Stomach (tissue), 4 donors: Measurements from ENCODE around the gene TK2.

Experiments used
- EP300 ChIP-seq: sonication (generic); formaldehyde crosslinking; IDR thresholded peaks from one replicate; pipeline ENCODE4 v1.6.1; 2017; ENCODE audit warnings: antibody characterized with exemption
- POLR2A ChIP-seq, 4 donors: fragments of 450-650 bp; IDR thresholded peaks; one replicate each; pipeline ENCODE4 v1.6.1; 2016; ENCODE audit warnings: antibody characterized with exemption in 4 of 4, control low read depth in 2 of 4, mild to moderate bottlenecking in 1 of 4, moderate library complexity in 1 of 4
- POLR2AphosphoS5 ChIP-seq, 3 donors: sonication (generic); formaldehyde crosslinking; IDR thresholded peaks; one replicate each; pipeline ENCODE4 v1.6.1; 2016; ENCODE audit warnings: antibody characterized with exemption in 3 of 3
- TF ChIP-seq, protein P1 (sequence below), 7 experiments: fragments of 450-650 bp in 4 of 7; fragments of 200-600 bp in 3 of 7; sonication (generic) in 3 of 7; IDR thresholded peaks; one replicate each; pipeline ENCODE4 v1.5.1; 2016 to 2019; ENCODE audit warnings: antibody characterized with exemption in 7 of 7, control low read depth in 2 of 7, mild to moderate bottlenecking in 1 of 7

DNA sequence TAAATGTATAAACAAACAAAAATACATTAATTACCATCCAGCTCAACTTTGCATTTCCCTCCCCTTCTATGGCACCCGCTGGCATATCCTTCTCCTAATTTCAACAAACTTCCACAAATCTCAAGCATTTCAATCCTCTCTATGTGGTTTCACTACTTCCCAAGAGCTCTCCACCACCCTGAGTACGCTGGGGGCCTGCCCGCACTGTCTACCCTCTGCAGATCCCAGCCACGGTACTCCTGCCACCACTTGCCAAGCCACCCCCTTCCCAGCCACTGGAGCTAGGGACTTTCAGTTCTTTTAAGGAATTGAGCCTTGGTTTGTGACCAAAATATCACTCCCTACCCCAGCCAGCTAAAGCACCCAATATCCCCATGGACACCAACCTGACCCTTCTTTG lies 1.9 kb downstream of the TK2 start:
- TF ChIP-seq, protein P1, sequence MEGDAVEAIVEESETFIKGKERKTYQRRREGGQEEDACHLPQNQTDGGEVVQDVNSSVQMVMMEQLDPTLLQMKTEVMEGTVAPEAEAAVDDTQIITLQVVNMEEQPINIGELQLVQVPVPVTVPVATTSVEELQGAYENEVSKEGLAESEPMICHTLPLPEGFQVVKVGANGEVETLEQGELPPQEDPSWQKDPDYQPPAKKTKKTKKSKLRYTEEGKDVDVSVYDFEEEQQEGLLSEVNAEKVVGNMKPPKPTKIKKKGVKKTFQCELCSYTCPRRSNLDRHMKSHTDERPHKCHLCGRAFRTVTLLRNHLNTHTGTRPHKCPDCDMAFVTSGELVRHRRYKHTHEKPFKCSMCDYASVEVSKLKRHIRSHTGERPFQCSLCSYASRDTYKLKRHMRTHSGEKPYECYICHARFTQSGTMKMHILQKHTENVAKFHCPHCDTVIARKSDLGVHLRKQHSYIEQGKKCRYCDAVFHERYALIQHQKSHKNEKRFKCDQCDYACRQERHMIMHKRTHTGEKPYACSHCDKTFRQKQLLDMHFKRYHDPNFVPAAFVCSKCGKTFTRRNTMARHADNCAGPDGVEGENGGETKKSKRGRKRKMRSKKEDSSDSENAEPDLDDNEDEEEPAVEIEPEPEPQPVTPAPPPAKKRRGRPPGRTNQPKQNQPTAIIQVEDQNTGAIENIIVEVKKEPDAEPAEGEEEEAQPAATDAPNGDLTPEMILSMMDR (IDR thresholded peaks at IDR 0.05), result no peak
- TF ChIP-seq POLR2A (IDR thresholded peaks at IDR 0.05), result no peak
- TF ChIP-seq POLR2AphosphoS5 (IDR thresholded peaks at IDR 0.05), result no peak
- TF ChIP-seq EP300, result no peak
